Activated CD4-positive, alpha-beta T cell treated with anti-CD3 and anti-CD28 coated beads for 24 hours (primary cell): Measurements from ENCODE around the gene RPL31.

Source experiments
- DNase-seq, 2 donors: peaks; one replicate each; pipeline ENCODE4 v3.0.0-alpha.2; 2020; ENCODE audit warnings: low read depth in 2 of 2

The RPL31 gene

DNA sequence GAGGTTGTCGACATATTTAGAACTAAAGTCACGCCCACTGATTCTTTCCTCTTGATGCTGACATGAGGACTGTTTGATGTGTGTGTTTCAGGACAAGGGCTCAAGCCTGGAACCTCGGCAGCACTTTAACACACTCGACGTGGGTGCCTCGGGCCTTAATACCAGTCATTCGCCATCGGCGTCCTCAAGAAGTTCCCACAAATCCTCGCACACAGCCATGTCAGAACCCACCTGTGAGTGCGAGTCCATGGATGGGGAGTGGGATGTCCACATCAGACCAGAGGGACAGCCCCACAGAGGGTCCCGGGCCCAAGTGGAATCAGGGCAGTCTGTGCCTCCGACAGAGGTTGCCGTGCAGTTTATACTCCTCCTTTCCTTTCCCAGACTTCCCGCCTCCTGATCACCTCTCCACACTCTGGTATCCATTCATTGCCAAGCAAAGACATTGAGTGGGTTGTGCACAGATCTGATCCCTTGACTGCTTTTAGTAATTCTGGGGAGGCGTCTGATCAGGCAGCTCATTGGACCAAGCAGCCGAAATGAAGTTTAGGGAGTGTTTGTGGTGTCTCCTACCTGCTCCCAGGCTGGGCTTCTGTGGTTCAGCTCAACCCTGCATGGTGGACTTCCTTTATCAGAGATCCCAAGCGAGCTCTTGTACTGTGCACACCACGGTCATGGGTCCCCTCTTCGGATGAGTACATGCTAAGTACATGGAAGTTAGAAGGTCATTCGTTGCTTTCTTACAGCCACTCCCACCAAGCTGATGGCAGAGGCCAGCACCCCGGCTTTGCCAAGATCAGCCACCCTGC, 27.2 kb upstream of the RPL31 start:
- DNase-seq: no peak

- no peak for DNase-seq
These were observed 26.6 kb upstream of the RPL31 start for GRCh38 chr2:100975521-100975785.

- no peak for DNase-seq
These were observed 26.0 kb upstream of the RPL31 start for GRCh38 chr2:100976061-100976460.

- DNase-seq: no peak
These were observed 25.3 kb upstream of the RPL31 start for GRCh38 chr2:100976645-100977391.

DNA sequence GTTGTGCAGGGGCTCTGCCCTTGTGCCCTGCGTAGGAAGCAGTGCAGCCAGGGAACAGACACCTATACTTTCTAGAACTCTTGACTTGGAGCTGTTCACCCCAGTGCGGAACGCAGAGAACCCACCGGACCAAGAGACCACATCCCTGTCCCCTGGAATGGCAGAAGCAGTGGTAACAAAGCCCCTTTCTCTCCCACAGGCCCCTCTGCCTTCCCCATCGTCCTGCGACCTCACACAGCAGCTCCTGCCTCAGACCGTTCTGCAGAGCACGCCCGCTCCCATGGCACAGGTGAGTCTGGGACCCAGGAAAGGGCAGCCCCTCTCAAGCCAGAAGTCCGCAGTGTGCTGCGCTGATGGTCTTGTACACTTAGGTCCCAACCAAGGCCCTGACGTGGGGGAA, 24.6 kb upstream of the RPL31 start:
- no peak for DNase-seq

- DNase-seq: no peak
These were observed 23.4 kb upstream of the RPL31 start for GRCh38 chr2:100978582-100979191.

- DNase-seq: no peak
These were observed 22.0 kb upstream of the RPL31 start for GRCh38 chr2:100980046-100980445.

DNA sequence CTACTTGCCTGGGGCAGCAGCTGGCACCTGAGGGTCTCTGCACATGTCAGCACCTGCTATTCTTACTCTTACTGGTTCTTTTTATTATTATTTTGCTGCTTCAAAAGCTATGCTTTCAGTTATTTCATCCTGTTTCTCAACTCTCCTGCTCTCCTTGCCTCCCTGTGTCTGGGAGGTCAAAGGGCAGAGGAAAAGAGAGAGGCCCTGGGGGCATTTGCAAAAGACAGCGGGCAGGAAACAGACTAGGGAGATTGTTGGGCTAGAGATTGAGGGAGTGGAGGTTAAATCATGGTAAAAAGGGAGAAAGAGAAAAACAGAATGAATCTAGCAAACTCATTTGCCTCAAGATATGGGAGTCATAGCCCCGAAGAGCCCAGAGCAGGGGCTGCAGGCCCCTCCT, 21.1 kb upstream of the RPL31 start:
- DNase-seq: no peak

DNA sequence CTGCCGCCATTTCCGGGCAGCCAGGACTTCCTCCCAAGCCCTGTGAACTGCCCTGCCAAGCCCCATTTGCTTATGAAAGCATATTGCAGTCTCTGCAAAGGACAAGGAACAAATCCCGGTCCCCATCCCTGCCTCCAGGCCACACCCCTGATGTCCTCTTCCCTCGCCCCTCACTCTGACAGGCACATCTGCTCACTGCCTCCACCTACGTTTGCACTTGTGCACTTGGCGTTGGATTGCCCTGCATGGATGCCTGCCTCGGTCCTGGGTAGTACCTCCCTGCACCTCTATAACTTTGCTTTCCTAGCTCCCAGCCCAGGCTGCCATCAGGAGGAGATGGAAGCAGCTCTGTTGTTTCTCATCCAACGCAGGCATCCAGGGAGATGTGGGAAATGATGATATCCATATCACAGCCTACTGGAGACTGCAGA, 19.6 kb upstream of the RPL31 start:
- no peak for DNase-seq

DNA sequence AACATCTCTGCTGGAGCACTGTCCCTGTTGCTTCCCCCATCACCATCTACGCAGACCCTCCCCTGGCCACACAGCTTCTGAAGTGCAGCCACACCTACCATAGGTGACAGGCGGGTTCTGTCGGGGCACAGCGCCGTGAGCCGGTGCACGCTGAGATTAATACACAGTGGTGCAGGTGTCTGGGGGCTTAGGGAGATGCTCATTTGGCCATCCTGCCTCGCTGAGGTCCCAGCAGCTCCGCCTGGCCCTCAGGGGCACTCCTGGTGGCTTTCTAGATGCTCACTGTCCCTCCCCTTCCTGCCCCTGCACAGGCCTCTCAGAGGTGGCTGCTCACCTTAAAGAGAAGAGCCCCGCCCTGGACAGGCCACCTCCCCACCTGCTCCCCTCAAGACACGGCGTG, 18.9 kb upstream of the RPL31 start:
- no peak for DNase-seq

DNA sequence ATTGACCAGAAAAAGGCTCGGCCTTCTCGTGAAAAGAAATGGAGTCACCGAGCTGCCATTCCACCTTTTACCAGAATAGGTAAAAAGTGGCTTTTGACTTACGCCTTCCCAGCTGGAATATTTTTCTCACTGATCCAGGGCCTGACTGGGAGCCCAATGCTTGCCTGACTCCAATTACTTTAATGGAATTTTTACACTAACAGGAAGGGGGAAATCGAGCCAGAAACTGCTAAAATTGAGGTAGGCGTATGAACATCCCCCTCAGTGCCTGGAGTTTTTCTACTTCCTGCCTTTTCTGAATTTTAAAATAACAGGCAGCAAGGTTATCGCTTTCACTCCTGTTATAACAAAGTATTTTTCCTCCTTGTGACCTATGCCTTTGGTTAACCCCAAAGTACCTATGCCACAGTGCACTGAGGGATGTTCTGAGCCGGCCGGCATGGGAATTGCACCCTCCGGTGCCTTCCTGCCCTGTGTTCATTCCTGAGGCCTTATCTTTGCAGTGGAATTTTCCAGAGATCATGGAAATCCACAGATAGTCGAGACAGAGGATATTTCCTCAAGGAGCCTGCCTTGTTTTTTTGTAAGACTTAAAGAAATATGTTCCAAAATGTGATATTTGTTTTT, 18.3 kb upstream of the RPL31 start:
- DNase-seq: no peak

DNA sequence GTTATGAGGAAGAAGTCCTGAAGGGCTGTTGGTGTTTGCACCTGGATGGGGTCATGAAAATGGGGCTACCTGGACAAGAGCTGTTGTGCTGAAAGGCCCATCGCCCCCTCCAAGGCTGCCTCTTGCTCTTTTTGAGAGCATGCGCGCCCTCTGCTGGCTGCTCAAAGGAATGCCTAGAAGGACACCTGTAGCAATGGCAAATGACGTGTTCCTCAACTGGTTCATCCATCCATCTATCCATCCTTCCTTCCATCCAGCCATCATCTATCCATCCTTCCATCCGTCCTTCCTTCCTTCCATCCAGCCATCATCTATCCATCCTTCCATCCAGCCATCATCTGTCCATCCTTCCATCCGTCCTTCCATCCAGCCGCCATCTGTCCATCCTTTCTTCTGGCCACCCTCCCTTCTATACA, 17.2 kb upstream of the RPL31 start:
- peak; percentile 67 to 68 for DNase-seq

DNA sequence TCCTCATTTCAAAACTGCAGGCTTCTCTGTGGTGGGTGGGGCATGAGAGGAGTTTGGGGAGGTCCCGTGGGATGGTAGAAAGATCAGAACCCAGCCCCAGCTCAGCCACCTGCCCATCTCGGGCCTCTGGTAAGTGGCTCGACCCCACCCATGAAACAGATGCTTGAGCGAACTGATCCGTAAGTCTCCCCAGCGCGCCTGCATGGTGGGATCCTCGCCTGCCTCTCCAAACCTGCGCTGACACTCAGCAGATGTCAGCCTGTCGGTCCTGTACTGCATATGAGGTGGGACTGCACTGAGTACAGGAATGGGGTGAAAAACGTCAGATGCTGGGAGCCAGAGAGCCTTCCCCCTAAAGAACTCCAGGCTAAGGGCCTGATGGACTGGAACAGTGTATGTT, 15.9 kb upstream of the RPL31 start:
- DNase-seq: no peak

DNA sequence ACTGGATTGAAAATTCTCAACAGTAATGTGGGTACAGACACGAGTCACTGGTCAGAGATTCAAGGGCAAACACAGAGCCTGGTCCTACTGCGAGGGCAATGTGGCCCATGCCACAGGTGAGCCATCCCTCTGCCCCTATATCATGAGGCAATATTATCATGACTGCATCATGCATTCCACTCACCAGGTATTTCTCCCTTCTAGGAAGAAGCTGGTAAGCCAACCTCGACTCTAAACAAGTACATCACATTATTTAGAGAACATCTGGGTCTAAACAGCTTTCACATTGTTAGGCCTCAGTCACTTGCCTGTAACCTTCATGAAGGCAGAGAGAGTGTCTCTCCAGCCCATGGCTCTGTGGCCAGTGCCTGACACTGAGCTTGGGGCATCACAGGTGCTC, 14.6 kb upstream of the RPL31 start:
- DNase-seq: no peak

DNA sequence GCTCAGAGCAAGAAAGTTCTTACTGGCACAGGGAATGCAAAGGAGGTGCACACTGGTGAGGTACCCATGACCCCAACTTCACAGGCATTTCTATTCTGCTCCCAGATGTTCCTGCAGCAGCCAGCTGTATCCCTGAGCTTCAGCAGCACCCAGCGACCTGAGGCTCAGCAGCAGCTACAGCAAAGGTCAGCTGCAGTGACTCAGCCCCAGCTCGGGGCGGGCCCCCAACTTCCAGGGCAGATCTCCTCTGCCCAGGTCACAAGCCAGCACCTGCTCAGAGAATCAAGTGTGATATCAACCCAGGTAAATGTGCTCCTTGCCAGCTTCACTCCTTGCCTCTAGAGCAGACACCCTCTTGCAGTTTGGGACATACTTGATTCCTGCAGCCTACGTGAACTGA, 14.1 kb upstream of the RPL31 start:
- no peak for DNase-seq

DNA sequence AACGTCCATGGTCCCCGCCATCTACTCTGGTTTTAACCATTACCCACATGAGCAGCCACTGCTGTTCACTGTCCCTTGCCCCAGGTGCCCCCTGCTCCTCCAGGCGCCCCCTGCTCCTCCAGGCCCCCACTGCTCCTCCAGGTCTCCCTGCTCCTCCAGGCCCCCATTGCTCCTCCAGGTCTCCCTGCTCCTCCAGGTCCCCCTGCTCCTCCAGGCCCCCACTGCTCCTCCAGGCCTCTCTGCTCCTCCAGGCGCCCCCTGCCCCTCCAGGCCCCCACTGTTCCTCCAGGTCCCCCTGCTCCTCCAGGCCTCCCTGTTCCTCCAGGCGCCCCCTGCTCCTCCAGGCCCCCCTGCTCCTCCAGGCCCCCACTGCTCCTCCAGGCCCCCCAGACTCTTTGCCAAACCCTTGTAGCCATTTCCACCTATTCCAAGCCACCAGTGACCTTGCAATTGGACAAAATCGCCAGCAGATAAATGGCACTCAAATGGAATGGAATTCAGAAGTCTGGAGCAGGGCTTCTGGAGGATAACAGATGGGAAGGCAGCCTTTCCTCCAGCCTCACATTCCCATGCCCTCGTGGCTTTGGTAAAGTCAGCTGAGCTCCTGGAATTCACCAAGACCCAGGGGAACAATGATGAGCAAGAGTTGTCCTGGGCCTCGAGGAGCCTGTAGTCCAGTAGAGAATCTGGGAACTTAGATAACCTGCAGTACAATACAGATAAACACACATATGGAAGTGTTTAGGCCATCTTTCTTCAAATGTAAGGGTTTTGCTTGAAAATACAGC, 13.3 kb upstream of the RPL31 start:
- DNase-seq: no peak

- no peak for DNase-seq
These were observed 12.4 kb upstream of the RPL31 start for GRCh38 chr2:100989666-100990065.

DNA sequence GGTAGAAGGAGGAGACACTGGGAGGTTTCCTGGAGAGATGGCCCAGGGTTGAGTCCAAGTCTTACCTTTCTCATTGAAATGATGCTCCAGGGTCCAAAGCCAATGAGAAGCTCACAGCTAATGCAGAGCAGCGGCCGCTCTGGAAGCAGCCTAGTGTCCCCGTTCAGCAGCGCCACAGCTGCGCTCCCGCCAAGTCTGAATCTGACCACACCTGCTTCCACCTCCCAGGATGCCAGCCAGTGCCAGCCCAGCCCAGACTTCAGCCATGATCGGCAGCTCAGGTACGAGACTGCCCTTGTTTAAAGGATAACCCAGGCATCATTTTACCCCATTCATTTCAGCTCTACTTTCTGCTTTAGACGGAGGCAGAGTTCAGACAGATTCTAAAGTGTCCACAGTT, 11.9 kb upstream of the RPL31 start:
- DNase-seq: no peak

DNA sequence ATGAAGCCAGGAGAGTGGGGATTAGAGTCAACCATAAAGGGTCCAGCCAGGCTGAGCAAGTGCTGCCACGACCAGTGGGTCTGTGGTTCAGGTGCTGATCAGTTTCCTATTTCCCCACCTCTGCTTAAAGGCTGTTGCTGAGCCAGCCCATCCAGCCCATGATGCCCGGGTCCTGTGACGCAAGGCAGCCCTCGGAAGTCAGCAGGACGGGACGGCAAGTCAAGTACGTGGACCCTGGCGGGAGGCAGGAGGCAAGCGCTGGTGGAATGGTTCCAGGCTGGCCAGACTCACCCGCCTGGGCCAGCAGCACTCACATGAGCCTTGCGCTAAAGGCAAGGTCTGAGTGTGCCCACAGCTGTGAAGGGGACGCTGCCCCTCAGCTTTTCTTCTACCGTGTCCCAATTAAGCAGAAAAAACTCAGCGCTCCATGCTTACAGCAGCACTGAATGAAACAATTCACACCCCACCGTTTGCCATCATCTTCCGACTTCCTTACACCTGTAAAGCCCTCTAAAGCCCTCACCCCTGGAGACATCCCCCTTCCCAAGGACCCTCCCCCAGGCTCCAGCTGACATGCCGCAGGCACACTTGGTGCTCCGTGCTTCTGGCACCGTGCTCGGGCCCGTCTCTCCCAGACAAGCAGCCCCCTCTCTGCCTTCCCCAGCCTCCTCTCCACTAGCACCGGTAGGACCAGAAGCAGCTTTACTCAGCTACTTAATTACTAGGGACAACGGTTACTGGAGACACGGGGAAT, 11.3 kb upstream of the RPL31 start:
- DNase-seq: no peak

GRCh38 chr2:100991404-100991773, 10.7 kb upstream of the RPL31 start:
- no peak for DNase-seq

- DNase-seq: no peak
These were observed 9.8 kb upstream of the RPL31 start for GRCh38 chr2:100992262-100992661.
